ENCODE results near the gene TBX3.
A peak's percentile ranks its signal among the peaks of the same experiment; 100 is the strongest.

TBX3 gene

DNA sequence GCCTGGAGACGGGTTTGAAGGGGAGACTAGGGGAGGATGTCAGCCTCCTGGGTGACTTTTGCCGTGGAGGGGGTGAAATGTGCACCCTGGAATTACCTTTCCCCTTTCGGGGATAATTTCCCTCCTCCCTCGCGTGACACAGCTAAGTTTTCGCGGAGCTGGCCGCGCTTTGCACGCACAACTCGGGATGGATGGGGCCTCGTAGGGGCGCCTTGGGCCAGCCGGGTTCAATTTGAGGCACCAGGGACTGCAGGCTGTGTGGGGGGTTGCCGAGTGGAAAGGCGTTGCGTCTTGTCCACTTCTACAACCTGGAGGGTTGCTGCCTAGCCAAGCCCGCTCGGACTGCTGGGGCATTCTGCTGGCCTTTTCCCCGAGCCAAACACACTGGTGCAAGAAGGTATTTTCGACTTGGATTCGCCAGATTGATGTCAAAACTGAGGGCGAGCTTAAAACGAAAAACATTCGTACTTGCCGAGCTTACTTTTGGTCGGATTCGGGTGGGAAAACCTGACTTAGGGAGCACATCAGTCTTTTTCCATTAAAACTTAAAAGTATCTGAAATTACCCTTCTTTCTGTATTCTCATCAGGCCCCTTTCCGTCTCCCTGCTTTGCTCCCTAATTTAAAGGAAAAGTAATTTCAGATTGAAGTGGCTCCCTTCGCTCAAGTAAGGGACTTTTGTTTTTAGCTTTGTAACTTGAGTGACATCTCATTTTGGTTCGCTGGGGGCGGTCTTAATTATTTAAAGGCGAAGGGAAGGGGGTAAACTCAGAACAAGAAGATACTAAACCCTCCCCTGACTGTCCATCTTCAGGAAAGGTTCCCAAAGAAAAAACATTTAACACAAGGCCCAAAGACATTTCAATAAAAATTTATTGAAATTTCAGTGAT is 14.3 kb downstream of the TBX3 start:
- ATAC-seq = no peak

DNA sequence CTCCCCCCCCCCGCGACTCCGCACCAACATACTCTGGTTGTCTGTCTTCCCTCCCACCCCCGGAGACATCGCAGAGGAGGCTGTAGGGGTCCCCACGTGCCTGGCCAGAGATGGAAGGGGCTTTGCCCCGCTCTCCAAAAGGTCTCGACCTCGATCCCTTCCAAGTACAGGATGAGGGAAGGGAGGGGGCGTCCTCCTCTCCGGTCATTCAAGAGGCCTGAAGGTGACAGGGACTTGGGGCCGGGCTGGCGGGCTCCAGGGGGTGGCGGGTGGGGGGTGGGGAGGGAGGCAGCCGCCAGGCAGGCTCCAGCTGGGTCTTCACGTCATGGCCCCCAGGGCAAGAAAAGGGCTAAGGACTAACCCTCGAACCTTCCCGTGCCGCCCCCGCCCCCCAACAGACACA is 15.1 kb downstream of the TBX3 start:
- no peak; the same call in 2 of the 3 replicates for ATAC-seq

More for the DNA sequence above, 14.3 kb downstream of the TBX3 start:
- TF ChIP-seq, protein P1, sequence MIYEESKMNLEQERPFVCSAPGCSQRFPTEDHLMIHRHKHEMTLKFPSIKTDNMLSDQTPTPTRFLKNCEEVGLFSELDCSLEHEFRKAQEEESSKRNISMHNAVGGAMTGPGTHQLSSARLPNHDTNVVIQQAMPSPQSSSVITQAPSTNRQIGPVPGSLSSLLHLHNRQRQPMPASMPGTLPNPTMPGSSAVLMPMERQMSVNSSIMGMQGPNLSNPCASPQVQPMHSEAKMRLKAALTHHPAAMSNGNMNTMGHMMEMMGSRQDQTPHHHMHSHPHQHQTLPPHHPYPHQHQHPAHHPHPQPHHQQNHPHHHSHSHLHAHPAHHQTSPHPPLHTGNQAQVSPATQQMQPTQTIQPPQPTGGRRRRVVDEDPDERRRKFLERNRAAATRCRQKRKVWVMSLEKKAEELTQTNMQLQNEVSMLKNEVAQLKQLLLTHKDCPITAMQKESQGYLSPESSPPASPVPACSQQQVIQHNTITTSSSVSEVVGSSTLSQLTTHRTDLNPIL (CRISPR knock-in tag; IDR thresholded peaks at IDR 0.05; ENCODE audit: low read depth) = no peak
- peak; percentile 10; the same call in 1 of the 2 replicates for TF ChIP-seq TCF4 (CRISPR knock-in tag; IDR thresholded peaks at IDR 0.05; ENCODE audit: borderline replicate concordance)

DNA sequence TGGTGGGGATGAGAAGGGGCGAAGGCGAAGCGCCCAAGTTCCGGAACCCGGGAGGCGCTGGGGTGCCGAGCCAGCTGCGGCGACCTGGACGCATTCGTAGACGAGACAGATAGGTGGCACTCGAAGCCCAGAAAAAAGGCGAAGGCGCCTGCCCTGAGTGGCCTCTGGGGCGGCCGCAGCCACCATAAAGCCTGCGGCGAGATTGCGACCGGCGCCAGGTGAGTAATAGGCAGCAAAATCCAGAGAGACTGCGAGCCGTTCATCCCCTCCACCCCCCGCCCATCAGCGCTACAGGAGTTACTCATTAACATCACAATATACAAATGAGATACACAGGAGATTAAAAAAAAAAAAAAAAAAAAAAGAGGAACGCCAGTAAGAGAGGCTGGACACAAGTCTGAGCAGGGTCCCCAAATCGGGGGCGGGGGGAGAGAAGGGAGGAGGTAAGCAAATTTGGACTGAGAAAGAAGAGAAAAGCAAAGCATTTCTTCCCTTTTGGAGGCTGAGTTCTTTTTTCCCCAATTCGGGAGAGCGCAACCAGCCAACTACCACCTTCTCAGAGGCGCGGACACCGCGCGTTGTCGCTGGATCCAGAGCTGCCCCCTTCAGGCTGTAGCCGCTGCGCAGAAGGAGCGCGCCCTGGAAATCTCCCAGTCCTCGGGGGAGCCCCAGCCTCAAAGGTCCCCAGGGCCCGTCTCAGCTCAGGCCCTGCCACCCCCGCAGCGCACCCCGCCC is 15.7 kb downstream of the TBX3 start:
- ATAC-seq = peak; percentile 94
- TF ChIP-seq ESRRG (CRISPR knock-in tag; IDR thresholded peaks at IDR 0.05) (no peak), SNAI2 (CRISPR knock-in tag; IDR thresholded peaks at IDR 0.05) (no peak), ZNF8 (CRISPR knock-in tag; IDR thresholded peaks at IDR 0.05) (no peak), ZNF565 (CRISPR knock-in tag; conservative IDR thresholded peaks at IDR 0.05; ENCODE audit: low read depth) (no peak), ZFP30 (CRISPR knock-in tag; IDR thresholded peaks at IDR 0.05) (no peak), TCF4 (CRISPR knock-in tag; IDR thresholded peaks at IDR 0.05; ENCODE audit: borderline replicate concordance) (no peak), RARB (CRISPR knock-in tag; IDR thresholded peaks at IDR 0.05) (no peak), BACH2 (CRISPR knock-in tag; IDR thresholded peaks at IDR 0.05; ENCODE audit: borderline replicate concordance) (no peak), CSDC2 (CRISPR knock-in tag; IDR thresholded peaks at IDR 0.05) (no peak), ZC3H10 (CRISPR knock-in tag; IDR thresholded peaks at IDR 0.05) (no peak), GLIS3 (CRISPR knock-in tag; IDR thresholded peaks at IDR 0.05) (no peak), ZNF70 (CRISPR knock-in tag; IDR thresholded peaks at IDR 0.05) (no peak)
- TF ChIP-seq, protein P2, sequence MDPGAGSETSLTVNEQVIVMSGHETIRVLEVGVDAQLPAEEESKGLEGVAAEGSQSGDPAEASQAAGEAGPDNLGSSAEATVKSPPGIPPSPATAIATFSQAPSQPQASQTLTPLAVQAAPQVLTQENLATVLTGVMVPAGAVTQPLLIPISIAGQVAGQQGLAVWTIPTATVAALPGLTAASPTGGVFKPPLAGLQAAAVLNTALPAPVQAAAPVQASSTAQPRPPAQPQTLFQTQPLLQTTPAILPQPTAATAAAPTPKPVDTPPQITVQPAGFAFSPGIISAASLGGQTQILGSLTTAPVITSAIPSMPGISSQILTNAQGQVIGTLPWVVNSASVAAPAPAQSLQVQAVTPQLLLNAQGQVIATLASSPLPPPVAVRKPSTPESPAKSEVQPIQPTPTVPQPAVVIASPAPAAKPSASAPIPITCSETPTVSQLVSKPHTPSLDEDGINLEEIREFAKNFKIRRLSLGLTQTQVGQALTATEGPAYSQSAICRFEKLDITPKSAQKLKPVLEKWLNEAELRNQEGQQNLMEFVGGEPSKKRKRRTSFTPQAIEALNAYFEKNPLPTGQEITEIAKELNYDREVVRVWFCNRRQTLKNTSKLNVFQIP (CRISPR knock-in tag; IDR thresholded peaks at IDR 0.05; ENCODE audit: borderline replicate concordance, low read depth) = no peak

More for the DNA sequence above, 15.1 kb downstream of the TBX3 start:
- TF ChIP-seq, protein P3, sequence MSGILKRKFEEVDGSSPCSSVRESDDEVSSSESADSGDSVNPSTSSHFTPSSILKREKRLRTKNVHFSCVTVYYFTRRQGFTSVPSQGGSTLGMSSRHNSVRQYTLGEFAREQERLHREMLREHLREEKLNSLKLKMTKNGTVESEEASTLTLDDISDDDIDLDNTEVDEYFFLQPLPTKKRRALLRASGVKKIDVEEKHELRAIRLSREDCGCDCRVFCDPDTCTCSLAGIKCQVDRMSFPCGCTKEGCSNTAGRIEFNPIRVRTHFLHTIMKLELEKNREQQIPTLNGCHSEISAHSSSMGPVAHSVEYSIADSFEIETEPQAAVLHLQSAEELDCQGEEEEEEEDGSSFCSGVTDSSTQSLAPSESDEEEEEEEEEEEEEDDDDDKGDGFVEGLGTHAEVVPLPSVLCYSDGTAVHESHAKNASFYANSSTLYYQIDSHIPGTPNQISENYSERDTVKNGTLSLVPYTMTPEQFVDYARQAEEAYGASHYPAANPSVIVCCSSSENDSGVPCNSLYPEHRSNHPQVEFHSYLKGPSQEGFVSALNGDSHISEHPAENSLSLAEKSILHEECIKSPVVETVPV (CRISPR knock-in tag; IDR thresholded peaks at IDR 0.05) = no peak

DNA sequence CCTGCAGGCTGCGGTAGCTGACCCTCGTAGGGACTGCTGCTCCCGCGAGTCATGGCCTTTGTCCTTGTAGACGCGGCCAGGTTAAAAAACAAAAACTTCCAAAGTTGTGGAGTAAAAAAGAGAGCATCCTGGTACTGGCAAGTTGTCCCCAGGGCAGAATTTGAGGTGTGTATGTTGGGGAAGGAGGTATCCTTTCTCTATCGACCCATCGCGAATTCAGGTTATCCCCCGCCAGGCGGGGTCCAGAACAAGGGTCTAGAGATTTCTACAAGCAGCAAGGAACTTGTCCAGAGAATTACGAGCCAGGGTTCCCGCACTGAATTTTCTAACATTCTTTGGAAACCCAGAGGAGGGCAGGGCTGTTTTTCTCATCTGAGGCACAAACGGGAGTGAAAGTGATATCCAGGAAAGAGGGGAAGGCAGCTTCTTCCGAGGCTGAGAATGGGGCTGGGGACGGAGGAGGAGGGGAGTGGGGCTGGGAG is 16.3 kb downstream of the TBX3 start:
- ATAC-seq = no peak
- TF ChIP-seq PPARA (CRISPR knock-in tag; IDR thresholded peaks at IDR 0.05; ENCODE audit: borderline replicate concordance) (no peak), ZNF70 (CRISPR knock-in tag; IDR thresholded peaks at IDR 0.05) (no peak)
- TF ChIP-seq, protein P3 (CRISPR knock-in tag; IDR thresholded peaks at IDR 0.05) = no peak

DNA sequence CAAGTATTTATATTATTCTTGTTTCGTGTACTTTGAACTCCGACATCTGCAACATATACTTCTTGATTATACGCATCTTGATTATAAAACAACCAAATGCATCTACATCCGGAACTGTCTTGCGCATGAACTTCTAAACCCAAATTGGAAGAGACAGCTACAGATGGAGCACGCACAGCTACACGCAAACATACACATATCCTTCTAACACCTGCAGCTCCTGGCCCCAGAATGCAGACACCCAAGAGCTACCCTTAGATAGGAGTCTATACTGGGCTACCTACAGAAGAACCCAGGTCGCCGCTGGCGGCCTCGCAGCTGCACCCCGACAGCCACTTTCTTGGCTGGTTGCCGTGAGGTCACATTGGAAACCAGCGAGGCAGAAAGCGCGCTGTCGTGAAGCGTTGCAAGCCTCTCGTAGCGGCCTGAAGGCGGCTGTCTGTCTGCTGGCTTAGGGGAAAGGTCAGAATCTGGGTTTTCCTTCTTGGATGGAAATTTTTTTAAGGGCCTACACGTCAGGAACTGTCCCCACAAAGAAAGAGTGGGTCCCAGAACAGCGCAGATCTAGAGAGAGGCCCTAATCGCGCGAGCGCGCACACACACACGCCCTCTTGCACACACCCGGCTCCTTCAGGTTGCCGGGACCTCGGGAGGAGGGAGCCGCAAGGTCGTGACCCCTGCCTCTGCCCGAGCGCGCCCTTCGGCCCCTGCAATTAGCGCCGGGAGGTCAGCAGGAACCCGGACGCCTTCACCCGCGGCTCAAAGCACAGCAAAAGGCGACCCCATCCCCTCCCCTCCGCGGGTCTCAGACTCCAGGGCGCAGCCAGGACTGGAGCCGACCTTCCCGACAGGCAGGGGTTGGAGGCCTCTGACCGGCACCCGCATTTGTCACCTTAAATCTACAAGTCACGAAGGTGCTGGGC is 17.0 kb downstream of the TBX3 start:
- TF ChIP-seq ZNF565 (CRISPR knock-in tag; conservative IDR thresholded peaks at IDR 0.05; ENCODE audit: low read depth) (no peak), PPARA (CRISPR knock-in tag; IDR thresholded peaks at IDR 0.05; ENCODE audit: borderline replicate concordance) (no peak), GLIS3 (CRISPR knock-in tag; IDR thresholded peaks at IDR 0.05) (no peak)
- TF ChIP-seq, protein P3 (CRISPR knock-in tag; IDR thresholded peaks at IDR 0.05) = no peak
- no peak for ATAC-seq
